Neuronal stem cell (in vitro differentiated cells): ENCODE data around the gene VPREB1.

Experiments used
- DNase-seq: peaks from one replicate; pipeline ENCODE4 v3.0.0-alpha.2; 2013; ENCODE audit warnings: low spot score
- H2AFZ ChIP-seq: one replicate; pipeline ENCODE4 v1.6.1; 2013; ENCODE audit warnings: mild to moderate bottlenecking, low read length, inconsistent platforms
- H2AK5ac ChIP-seq: 2 replicates; pipeline ENCODE4 v1.6.1; 2013; ENCODE audit warnings: low read depth, mild to moderate bottlenecking, inconsistent platforms, low read length, moderate library complexity, mixed read lengths
- H2BK120ac ChIP-seq: 2 replicates; pipeline ENCODE4 v1.6.1; 2013; ENCODE audit warnings: low read depth, mild to moderate bottlenecking, inconsistent platforms, low read length, moderate library complexity, mixed read lengths
- H2BK12ac ChIP-seq: one replicate; pipeline ENCODE4 v1.6.1; 2013; ENCODE audit warnings: low read length, inconsistent platforms
- H2BK15ac ChIP-seq: 2 replicates; pipeline ENCODE4 v1.6.1; 2013; ENCODE audit warnings: mild to moderate bottlenecking, low read length, inconsistent platforms, mixed read lengths
- H2BK5ac ChIP-seq: one replicate; pipeline ENCODE4 v1.6.1; 2013; ENCODE audit warnings: inconsistent platforms, mild to moderate bottlenecking, low read length, moderate library complexity
- H3K14ac ChIP-seq: one replicate; pipeline ENCODE4 v1.6.1; 2013; ENCODE audit warnings: low read length, inconsistent platforms
- H3K18ac ChIP-seq: 2 replicates; pipeline ENCODE4 v1.6.1; 2013; ENCODE audit warnings: low read length, inconsistent platforms
- H3K23ac ChIP-seq: 2 replicates; pipeline ENCODE4 v1.6.1; 2013; ENCODE audit warnings: low read depth, mild to moderate bottlenecking, mixed read lengths, low read length, inconsistent platforms; ENCODE audit not compliant: poor library complexity
- H3K27ac ChIP-seq: replicated peaks from 3 replicates; pipeline ENCODE4 v1.5.1; 2013; ENCODE audit warnings: low read length, inconsistent platforms
- H3K27me3 ChIP-seq, 3 experiments: 2 replicates each; pipeline ENCODE4 v1.6.1; 2013; ENCODE audit warnings: low read length in 3 of 3, mild to moderate bottlenecking in 2 of 3, inconsistent platforms in 1 of 3, low read depth in 1 of 3, mixed read lengths in 1 of 3, moderate library complexity in 1 of 3; ENCODE audit not compliant: control insufficient read depth in 3 of 3, insufficient read depth in 3 of 3
- H3K36me3 ChIP-seq, 2 donors: replicated peaks in 1 of 2; 2 replicates each; pipeline ENCODE4 v1.6.1; 2013; ENCODE audit warnings: low read length in 2 of 2; ENCODE audit not compliant: control insufficient read depth in 2 of 2, insufficient read depth in 2 of 2
- H3K4ac ChIP-seq: 2 replicates; pipeline ENCODE4 v1.6.1; 2013; ENCODE audit warnings: inconsistent platforms, mild to moderate bottlenecking, low read length, moderate library complexity
- H3K4me1 ChIP-seq, 2 donors: 1 replicate in 1 of 2; 2 replicates in 1 of 2; pipeline ENCODE4 v1.6.1; 2013; ENCODE audit warnings: low read length in 2 of 2, low read depth in 1 of 2; ENCODE audit not compliant: control insufficient read depth in 2 of 2, insufficient read depth in 1 of 2
- H3K4me2 ChIP-seq: one replicate; pipeline ENCODE4 v1.6.1; 2013; ENCODE audit warnings: mild to moderate bottlenecking, low read length, inconsistent platforms; ENCODE audit not compliant: insufficient read depth, poor library complexity, severe bottlenecking
- H3K4me3 ChIP-seq, 2 donors: 2 replicates each; pipeline ENCODE4 v1.5.1; 2013; ENCODE audit warnings: low read length in 2 of 2, mild to moderate bottlenecking in 2 of 2, inconsistent platforms in 1 of 2, moderate library complexity in 1 of 2
- H3K79me1 ChIP-seq: one replicate; pipeline ENCODE4 v1.6.1; 2013; ENCODE audit warnings: low read depth, mild to moderate bottlenecking, inconsistent platforms, low read length, moderate library complexity
- H3K9ac ChIP-seq: one replicate; pipeline ENCODE4 v1.6.1; 2013; ENCODE audit warnings: mild to moderate bottlenecking, low read depth, low read length, inconsistent platforms; ENCODE audit not compliant: poor library complexity
- H3K9me3 ChIP-seq, 2 donors: replicated peaks in 1 of 2; 2 replicates each; pipeline versions ENCODE3 to v1.6.1; 2013; ENCODE audit warnings: low read length in 2 of 2, mild to moderate bottlenecking in 2 of 2, inconsistent platforms in 1 of 2, low read depth in 1 of 2, mixed read lengths in 1 of 2, moderate library complexity in 1 of 2; ENCODE audit not compliant: control insufficient read depth in 2 of 2, insufficient read depth in 1 of 2
- H4K8ac ChIP-seq: one replicate; pipeline ENCODE4 v1.6.1; 2013; ENCODE audit warnings: low read depth, mild to moderate bottlenecking, inconsistent platforms, low read length, moderate library complexity
- H4K91ac ChIP-seq: one replicate; pipeline ENCODE4 v1.6.1; 2013; ENCODE audit warnings: low read length, low read depth, mild to moderate bottlenecking, inconsistent platforms; ENCODE audit not compliant: poor library complexity
- WGBS, 2 donors: extraction: QIAGEN DNeasy Blood & Tissue Kit; methylation state at CpG; one replicate each; pipeline ENCODE4 v1.1.7; 2013; ENCODE audit warnings: missing lambda C conversion rate in 2 of 2, mixed read lengths in 1 of 2; ENCODE audit not compliant: insufficient read length in 2 of 2, insufficient replicate concordance in 1 of 2; ENCODE audit errors: extremely low coverage in 2 of 2; 5-methylcytosine and 5-hydroxymethylcytosine counted together

Gene VPREB1

GRCh38 chr22:22215659-22216449 lies 28.7 kb upstream of the VPREB1 start:
- Histone ChIP-seq H3K18ac (no peak overlapping the region), H3K4me2 (no peak overlapping the region), H3K36me3 (no peaks in the 10 kb centered on the region), H2BK120ac (no peak overlapping the region), H3K23ac (peak overlapping the region; percentile 26), H3K4me3 (no peak overlapping the region), H3K14ac (no peak overlapping the region), H2BK5ac (no peak overlapping the region), H3K9ac (no peak overlapping the region), H2BK12ac (no peak overlapping the region), H3K9me3 (peaks cover 0 to 5% of the 10 kb centered on the region in 2 donors), H3K4ac (no peak overlapping the region), H3K27ac (no peak overlapping the region), H2AFZ (no peak overlapping the region), H3K4me1 (no peaks in the 10 kb centered on the region), H3K79me1 (no peaks in the 10 kb centered on the region), H2BK15ac (no peak overlapping the region), H4K8ac (no peak overlapping the region), H3K27me3 (peaks cover 3 to 60% (median 55%) of the 10 kb centered on the region in 3 experiments), H4K91ac (no peak overlapping the region), H2AK5ac (no peak overlapping the region)
- no peak for DNase-seq
- no CpG with 5 or more reads among the region's 5 CpGs for WGBS, 2 donors

GRCh38 chr22:22216450-22216959 lies 28.1 kb upstream of the VPREB1 start:
- Histone ChIP-seq H3K79me1 (no peaks in the 10 kb centered on the region), H2AFZ (no peak overlapping the region), H3K27me3 (peaks cover 3 to 53% (median 49%) of the 10 kb centered on the region in 3 experiments), H4K91ac (no peak overlapping the region), H2BK5ac (no peak overlapping the region), H3K9me3 (peaks cover 0 to 5% of the 10 kb centered on the region in 2 donors), H3K36me3 (no peaks in the 10 kb centered on the region), H3K23ac (peak overlapping the region; percentile 5), H2BK120ac (no peak overlapping the region), H2BK12ac (no peak overlapping the region), H3K9ac (peak overlapping the region; percentile 5), H3K4ac (no peak overlapping the region), H4K8ac (no peak overlapping the region), H3K27ac (no peak overlapping the region), H2AK5ac (no peak overlapping the region), H3K4me3 (no peak overlapping the region), H3K4me2 (no peak overlapping the region), H2BK15ac (no peak overlapping the region), H3K18ac (no peak overlapping the region), H3K4me1 (no peaks in the 10 kb centered on the region), H3K14ac (no peak overlapping the region)
- no peak for DNase-seq
- WGBS, 2 donors: no CpG with 5 or more reads among the region's 4 CpGs

- Histone ChIP-seq H3K4me3 (no peak overlapping the region), H3K27me3 (peaks cover 1 to 49% (median 45%) of the 10 kb centered on the region in 3 experiments), H4K8ac (no peak overlapping the region), H3K23ac (no peak overlapping the region), H2BK120ac (no peak overlapping the region), H3K36me3 (no peaks in the 10 kb centered on the region), H3K27ac (no peak overlapping the region), H3K14ac (no peak overlapping the region), H3K18ac (no peak overlapping the region), H2BK5ac (no peak overlapping the region), H3K4me1 (no peaks in the 10 kb centered on the region), H2AK5ac (no peak overlapping the region), H3K4me2 (no peak overlapping the region), H3K9me3 (peaks cover 0 to 5% of the 10 kb centered on the region in 2 donors), H3K9ac (no peak overlapping the region), H3K79me1 (no peaks in the 10 kb centered on the region), H2BK15ac (no peak overlapping the region), H4K91ac (no peak overlapping the region), H2AFZ (no peak overlapping the region), H3K4ac (no peak overlapping the region), H2BK12ac (no peak overlapping the region)
- DNase-seq: no peak
- no CpG with 5 or more reads among the region's 4 CpGs for WGBS, 2 donors
Measured at GRCh38 chr22:22218302-22218701, 26.3 kb upstream of the VPREB1 start.

- H3K4me3 ChIP-seq: no peak overlapping the region
- no CpG with 5 or more reads among the region's 6 CpGs for WGBS, 2 donors
- H3K4me2 ChIP-seq: no peak overlapping the region
- no peaks in the 10 kb centered on the region for H3K36me3 ChIP-seq
- no peak overlapping the region for H2AFZ ChIP-seq
- H2AK5ac ChIP-seq: peak overlapping the region; percentile 28
- H4K8ac ChIP-seq: no peak overlapping the region
- H3K4ac ChIP-seq: no peak overlapping the region
- peak overlapping the region; percentile 64 for H3K14ac ChIP-seq
- no peak overlapping the region for H2BK120ac ChIP-seq
- peaks cover 0 to 5% of the 10 kb centered on the region in 2 donors for H3K9me3 ChIP-seq
- no peak overlapping the region for H2BK15ac ChIP-seq
- no peak overlapping the region for H2BK5ac ChIP-seq
- peaks cover 0 to 44% (median 36%) of the 10 kb centered on the region in 3 experiments for H3K27me3 ChIP-seq
- H3K4me1 ChIP-seq: no peaks in the 10 kb centered on the region
- no peak overlapping the region for H2BK12ac ChIP-seq
- H3K18ac ChIP-seq: peak overlapping the region; percentile 17
- H3K23ac ChIP-seq: peak overlapping the region; percentile 55
- no peak overlapping the region for H3K9ac ChIP-seq
- H3K27ac ChIP-seq: no peak overlapping the region
- no peak overlapping the region for H4K91ac ChIP-seq
- H3K79me1 ChIP-seq: no peaks in the 10 kb centered on the region
- DNase-seq: no peak
Measured at GRCh38 chr22:22219140-22219996, 25.2 kb upstream of the VPREB1 start.
